Measurements from ENCODE around the gene CAPZB.
A peak's percentile ranks its signal among the peaks of the same experiment; 100 is the strongest.

Gene CAPZB

GRCh38 chr1:19405761-19406487 lies 79.4 kb downstream of the CAPZB start:
- DNase-seq (no peak), ATAC-seq (peak; percentile 41)

DNA sequence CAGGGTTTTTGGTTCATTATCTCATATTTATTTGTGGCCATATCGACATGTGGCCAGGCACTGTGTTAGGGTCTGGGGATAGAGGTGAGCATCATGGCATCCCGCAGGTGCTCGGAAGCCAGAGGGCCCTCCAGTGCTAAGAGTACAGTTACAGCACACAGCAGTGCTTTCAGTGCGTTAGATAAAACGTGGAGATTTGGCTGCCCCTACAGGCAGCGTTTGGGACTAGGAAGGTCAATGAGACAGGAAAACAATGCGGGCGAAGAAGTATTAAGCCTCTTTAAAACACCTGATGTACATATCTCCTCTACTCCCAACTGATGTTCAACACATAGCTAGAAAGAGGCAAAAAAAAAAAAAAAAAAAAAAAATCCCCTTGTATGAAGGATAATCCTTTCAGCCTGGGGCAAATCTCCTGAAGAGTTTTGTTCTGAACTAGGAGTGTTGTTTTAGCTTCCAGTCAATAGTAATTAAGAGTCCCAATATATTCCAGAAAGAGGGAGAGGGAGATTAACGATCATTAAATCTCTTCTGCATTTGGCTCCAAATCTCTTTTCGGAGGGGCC lies 80.1 kb downstream of the CAPZB start:
- ATAC-seq (no peak), DNase-seq (no peak)

- no peak for DNase-seq
- no peak for ATAC-seq
Measured at GRCh38 chr1:19404748-19405147, 80.6 kb downstream of the CAPZB start.

DNA sequence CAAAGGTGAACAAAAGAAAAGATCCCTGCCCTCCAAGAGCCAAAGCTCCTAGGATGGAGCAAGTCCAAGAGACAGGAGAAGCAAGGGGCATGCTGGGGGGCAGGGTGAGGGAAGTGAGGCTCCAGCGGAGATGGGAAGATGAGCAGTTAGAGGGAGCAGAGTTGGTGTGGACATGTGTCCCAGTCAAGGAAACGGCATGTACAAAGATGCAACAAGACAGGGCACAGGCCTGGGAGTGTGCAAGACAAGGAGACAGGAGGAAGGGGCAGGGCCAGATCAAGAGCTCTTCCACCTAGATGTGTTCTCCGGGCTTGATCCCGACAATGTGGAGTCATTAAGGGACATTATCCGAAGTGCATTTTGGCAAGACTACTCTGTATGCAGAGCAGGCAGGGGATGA lies 82.1 kb downstream of the CAPZB start:
- ATAC-seq (no peak), DNase-seq (no peak)

- DNase-seq (no peak), ATAC-seq (no peak)
Measured at GRCh38 chr1:19402031-19402813, 83.1 kb downstream of the CAPZB start.

DNA sequence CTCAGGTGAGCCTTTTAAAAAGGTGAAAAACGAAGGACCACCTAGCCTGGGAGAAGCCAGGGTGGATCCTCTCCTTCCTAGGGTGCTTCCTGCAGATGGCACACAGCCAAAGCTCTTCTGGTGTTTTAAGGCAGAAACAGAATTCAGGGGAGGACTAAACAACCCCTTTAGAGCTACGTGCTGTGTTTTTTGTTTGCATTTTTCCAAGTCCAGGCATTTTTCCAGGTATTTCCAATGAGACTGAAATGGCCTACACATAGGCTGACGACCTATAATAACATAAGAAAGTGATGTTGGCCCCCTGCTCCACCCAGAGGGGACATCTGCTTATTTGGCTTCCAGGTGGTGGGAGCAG lies 83.8 kb downstream of the CAPZB start:
- no peak for ATAC-seq
- no peak for DNase-seq

DNA sequence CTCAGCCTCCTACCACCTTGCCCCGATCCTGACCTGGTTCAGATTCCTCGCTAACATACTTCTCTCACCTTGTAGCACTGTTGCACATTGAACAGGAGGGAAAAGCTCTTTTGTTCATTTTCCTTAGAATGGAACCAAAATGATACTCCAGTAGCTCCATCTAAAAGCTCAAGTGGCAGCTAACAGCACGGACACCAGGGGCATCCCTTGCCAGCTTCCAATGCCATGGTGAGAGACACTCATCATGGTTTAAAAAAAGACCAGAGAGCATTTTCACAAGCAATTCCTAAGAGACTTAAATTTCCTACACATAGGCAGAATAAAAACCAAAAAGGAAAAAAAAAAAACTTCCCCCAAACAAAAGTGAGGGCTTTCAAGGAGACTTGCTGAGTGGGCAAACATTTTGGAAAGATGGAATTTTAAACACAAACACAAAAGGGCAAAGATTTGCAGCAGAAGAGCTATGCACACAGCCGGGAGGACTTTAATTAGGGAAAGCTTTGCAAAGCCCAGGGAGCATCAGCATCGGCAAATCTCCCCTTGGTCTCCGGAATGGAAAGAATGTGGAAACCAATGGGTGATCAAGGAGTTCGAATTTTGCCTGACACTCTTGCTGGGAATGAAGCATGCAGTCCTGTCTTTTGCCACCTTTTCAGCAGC lies 84.3 kb downstream of the CAPZB start:
- ATAC-seq (no peak), DNase-seq (no peak)

- ATAC-seq = no peak
- DNase-seq = no peak
Measured at GRCh38 chr1:19400192-19400611, 85.1 kb downstream of the CAPZB start.

DNA sequence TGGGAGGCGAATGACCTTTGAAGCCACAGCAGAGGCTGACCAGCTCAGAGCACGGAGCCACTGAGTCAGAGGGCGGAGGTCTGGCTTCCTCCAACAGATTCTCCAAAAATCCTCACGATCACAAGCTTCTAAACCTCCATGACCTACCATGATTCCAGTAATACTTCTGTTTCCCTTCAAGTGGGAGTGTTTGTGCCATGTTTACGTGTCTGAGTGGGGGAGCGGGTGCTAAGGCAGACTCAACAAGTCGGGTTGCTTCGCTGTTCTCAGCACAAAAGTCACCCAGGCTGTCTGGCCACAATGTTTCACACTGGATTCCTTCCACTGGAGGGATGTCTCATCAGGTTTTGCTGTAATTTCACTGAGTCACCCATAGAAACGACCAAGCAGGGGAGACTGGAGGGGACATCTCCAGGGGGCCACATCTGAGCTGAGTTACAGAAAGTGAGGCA lies 87.0 kb downstream of the CAPZB start:
- peak; percentile 17 for DNase-seq
- ATAC-seq = peak; percentile 58

GRCh38 chr1:19397217-19397945 lies 88.0 kb downstream of the CAPZB start:
- ATAC-seq = no peak

DNA sequence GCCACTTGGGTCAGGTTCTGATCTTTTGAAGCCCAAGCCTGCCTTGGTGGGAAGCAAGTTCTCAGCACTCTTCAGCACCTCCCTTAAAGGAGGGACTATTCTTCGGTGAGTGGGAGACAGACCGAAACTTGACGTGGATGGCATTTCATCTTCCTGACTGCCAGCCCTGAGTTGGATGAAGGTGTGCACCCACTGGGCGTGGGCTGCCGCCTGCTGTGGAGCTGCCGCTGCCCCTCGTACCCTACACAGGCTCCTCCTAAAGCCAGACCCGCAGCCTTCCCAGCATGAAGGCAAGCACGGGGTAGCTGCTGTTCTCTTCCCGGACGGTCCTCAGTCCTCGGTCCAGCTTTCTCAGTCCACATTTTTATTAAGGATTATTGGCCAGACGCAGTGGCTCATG lies 89.1 kb downstream of the CAPZB start:
- no peak for DNase-seq
- no peak for ATAC-seq

More at GRCh38 chr1:19397217-19397945, 88.0 kb downstream of the CAPZB start:
- no peak for DNase-seq

DNA sequence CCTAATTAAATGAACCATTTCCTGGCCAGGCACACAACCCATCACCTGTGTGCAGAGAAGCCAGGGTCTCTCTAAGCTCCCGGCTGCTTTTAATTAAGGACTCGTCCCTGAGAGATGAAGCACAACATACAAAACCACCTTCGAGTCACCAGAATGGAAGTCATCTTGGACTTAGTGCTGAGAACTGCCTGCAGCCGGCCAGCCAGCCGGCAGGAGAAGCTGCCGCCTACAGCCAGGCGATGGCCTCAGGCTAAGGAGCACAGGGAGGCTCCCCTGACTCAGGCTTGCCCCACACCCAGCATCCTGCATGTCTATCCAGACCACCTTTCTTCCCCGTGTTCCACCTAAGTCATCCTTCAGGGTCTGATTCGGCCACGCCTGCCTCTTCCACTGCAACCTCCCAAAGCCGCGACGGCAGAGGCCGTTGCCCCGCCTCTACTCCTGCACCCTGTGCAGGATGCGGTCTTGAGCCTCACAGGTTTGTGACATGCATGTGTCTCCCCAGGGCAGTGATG lies 89.6 kb downstream of the CAPZB start:
- ATAC-seq = no peak
- DNase-seq = no peak

GRCh38 chr1:19393046-19393445 lies 92.3 kb downstream of the CAPZB start:
- no peak for DNase-seq
- no peak for ATAC-seq

GRCh38 chr1:19392221-19392620 lies 93.1 kb downstream of the CAPZB start:
- no peak for ATAC-seq
- DNase-seq = no peak

- DNase-seq = no peak
- ATAC-seq = no peak
Measured at GRCh38 chr1:19391596-19391981, 93.8 kb downstream of the CAPZB start.

- ATAC-seq (peak; percentile 36), DNase-seq (peak; percentile 64)
Measured at GRCh38 chr1:19390901-19391595, 94.3 kb downstream of the CAPZB start.

DNA sequence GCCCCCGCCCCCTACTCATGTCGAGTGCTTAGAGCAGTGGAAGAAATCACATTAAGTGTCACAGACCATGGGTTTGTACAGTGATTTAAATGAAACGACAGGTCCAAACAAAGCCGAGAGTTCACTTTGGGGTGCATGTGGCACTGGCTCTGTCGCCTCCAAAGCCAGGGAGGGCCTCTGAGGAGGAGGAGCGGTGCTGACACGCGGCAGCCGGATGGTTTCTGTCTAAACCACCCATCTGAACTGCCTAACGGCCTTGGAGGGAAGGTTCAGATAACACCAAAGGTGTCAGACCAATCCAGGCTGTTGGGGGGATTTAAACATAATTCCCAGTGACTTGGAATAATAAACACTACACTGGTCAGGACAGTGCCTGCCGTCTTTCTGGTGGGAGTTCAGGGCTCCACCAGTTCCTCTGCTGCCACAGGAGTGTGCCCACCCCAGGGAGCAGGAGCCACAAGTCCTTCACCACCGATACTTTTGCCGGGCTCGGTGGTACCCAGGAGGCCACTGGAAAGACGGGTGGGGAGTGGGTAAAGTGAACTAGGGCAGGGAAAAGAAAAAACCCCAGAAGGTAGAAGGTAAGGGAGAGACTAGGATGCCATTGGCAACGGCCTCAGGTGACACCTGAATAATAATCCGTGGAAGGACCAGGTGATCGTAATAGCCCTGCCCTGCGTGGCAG lies 95.0 kb downstream of the CAPZB start:
- no peak for ATAC-seq

DNA sequence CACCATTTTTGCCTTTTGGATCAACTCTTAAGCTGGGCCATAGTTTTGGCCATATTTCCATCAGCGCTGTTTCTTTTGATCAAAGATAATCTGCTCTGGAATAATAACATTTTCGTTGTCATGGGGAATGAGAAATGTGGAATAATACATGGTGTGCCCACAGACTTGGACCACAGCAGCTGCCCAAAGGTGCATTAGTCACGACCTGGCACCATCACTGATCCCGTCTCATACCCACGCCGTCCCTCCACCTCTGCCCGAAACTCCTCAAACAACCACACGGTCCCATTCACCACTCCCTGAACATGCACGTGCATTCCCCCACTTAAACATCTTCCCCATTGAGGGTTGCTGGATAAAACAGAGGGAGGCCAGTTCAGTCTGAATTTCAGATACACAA lies 96.4 kb downstream of the CAPZB start:
- no peak for ATAC-seq
- DNase-seq = no peak

More for the DNA sequence above, 95.0 kb downstream of the CAPZB start:
- DNase-seq = no peak

- ATAC-seq (no peak), DNase-seq (no peak)
Measured at GRCh38 chr1:19387045-19387467, 98.3 kb downstream of the CAPZB start.

GRCh38 chr1:19385869-19386591 lies 99.3 kb downstream of the CAPZB start:
- no peak for ATAC-seq
- DNase-seq = no peak
